GM12891 (cell line): ENCODE measurements around the gene FAM124A.

Experiments used
- POLR2A ChIP-seq: IDR thresholded peaks from 2 replicates; pipeline ENCODE4 v1.6.1; 2011; ENCODE audit warnings: low read depth, low read length, control low read depth
- POLR2AphosphoS5 ChIP-seq: IDR thresholded peaks from 2 replicates; pipeline ENCODE4 v1.6.1; 2011; ENCODE audit warnings: low read depth, low read length, control low read depth

DNA sequence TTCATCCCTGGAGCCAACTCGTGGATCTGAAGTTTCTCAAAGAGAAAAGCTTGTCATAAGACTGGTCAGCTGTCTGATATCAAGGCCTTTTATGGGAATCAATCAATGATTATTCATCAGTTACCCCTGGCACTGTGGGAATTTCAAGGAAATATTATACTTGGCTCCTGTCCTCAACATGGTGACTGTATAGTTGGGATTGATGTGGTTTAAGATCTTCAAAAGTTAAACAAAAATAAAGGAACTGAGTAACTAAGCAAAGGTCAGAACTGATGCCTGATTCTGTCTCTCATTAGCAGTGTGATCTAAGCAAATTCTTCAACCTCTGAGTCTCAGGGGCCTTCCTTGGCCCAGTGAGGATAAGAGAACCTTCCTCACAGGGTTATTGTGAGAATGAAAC, 95.1 kb downstream of the FAM124A start:
- TF ChIP-seq POLR2A (no peak), POLR2AphosphoS5 (no peak)
